B cell (primary cell): Measurements from ENCODE around the gene RPA3.

Experiments
- EZH2 ChIP-seq: IDR thresholded peaks from 2 replicates; pipeline ENCODE4 v1.6.1; 2012; ENCODE audit warnings: borderline replicate concordance, low read depth, mild to moderate bottlenecking, moderate library complexity, low read length; ENCODE audit not compliant: insufficient read depth, poor library complexity, severe bottlenecking
- TF ChIP-seq, protein P1 (sequence below): fragments of 200-600 bp; IDR thresholded peaks from one replicate; pipeline ENCODE4 v1.8.0; 2022; ENCODE audit warnings: antibody characterized with exemption, mild to moderate bottlenecking

DNA sequence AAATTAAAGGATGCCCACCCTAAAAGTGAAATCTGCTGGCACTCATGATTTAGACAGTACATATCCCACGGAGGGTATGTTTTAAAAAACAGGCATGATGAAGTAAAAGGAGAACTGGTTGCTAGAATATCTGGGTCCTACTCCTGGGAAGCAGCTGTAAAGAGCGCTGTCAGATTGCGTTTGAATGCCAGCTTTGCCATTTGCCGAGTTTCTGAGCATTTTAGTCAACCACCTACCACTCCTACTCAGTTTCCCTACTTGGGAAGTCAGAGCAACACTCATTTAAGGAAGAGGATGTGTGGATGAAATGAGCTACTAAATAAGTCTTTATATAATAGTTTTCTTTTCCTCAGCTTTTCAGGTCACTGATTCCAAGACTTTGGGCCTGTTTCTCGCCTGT lies 79.0 kb downstream of the RPA3 start:
- no peak for TF ChIP-seq EZH2
- TF ChIP-seq, protein P1, sequence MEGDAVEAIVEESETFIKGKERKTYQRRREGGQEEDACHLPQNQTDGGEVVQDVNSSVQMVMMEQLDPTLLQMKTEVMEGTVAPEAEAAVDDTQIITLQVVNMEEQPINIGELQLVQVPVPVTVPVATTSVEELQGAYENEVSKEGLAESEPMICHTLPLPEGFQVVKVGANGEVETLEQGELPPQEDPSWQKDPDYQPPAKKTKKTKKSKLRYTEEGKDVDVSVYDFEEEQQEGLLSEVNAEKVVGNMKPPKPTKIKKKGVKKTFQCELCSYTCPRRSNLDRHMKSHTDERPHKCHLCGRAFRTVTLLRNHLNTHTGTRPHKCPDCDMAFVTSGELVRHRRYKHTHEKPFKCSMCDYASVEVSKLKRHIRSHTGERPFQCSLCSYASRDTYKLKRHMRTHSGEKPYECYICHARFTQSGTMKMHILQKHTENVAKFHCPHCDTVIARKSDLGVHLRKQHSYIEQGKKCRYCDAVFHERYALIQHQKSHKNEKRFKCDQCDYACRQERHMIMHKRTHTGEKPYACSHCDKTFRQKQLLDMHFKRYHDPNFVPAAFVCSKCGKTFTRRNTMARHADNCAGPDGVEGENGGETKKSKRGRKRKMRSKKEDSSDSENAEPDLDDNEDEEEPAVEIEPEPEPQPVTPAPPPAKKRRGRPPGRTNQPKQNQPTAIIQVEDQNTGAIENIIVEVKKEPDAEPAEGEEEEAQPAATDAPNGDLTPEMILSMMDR = no peak
